AG04450 (cell line): ENCODE data around the gene ITPR1. TPM values are rescaled to one million over a fixed set of nuclear protein-coding genes. Genes with fewer than 3 reads are reported as not detected.

Experiments used
- CTCF ChIA-PET: fragments of 300-600, 350-600 bp; formaldehyde crosslinking; extraction: SDS; loops from one replicate; lab custom pipeline; 2022; ENCODE audit warnings: antibody characterized with exemption, inconsistent platforms; lab: Charles Lee
- POLR2A ChIA-PET: fragments of 350-600 bp; formaldehyde crosslinking; extraction: SDS; loops from one replicate; lab custom pipeline; 2021; ENCODE audit warnings: antibody characterized with exemption, inconsistent platforms; lab: Yijun Ruan, JAX
- DNase-seq: peaks from one replicate; pipeline ENCODE4 v3.0.0-alpha.2; 2011; ENCODE audit warnings: low read depth, low spot score
- H3K27ac ChIP-seq: one replicate; pipeline ENCODE4 v1.5.1; 2012; ENCODE audit warnings: low read depth, low read length, control low read depth
- H3K27me3 ChIP-seq: one replicate; pipeline ENCODE4 v1.6.0; 2012; ENCODE audit warnings: low read length; ENCODE audit not compliant: control insufficient read depth, insufficient read depth
- H3K4me3 ChIP-seq: 2 replicates; pipeline ENCODE4 v1.5.1; 2011; ENCODE audit warnings: mild to moderate bottlenecking, low read depth, low read length, control low read depth
- H3K9me3 ChIP-seq: 2 replicates; pipeline ENCODE4 v1.5.1; 2012; ENCODE audit warnings: low read length; ENCODE audit not compliant: control insufficient read depth, insufficient read depth
- polyA plus RNA-seq: library from polyadenylated mRNA; depleted of rRNA; stranded (reverse); fragments of >200 nt; gene quantifications from 2 replicates; pipeline ENCODE4 v1.2.3, GENCODE V29; 2011
- TF ChIP-seq, protein P1 (sequence below): IDR thresholded peaks from 2 replicates; pipeline ENCODE4 v1.5.1; 2011; ENCODE audit warnings: low read depth, low read length, control low read depth, inconsistent platforms

ITPR1 gene
- polyA plus RNA-seq, 1 experiment, result 7.4 TPM

DNA sequence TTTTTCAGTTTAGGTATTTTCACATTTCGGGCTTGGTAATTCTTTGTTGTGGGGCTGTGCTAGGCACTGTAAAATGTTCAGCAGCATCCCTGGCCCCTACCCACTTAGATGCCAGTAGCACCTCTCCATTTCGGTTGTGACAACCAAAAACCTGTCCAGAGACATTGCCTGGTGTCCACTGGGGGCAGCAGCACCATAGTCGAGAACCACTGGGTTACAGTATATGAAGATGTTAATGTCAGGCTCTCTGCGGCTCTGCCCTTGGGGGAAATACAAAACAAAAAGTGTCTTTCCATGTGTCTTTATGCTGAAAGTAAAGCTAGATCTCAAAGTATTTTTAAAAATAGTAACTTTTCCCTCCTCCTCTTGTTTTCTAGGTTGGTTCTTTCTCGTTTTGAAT lies 177.2 kb downstream of the ITPR1 start:
- H3K4me3 ChIP-seq, result no peak overlapping the region
- POLR2A ChIA-PET, result no interaction called here

DNA sequence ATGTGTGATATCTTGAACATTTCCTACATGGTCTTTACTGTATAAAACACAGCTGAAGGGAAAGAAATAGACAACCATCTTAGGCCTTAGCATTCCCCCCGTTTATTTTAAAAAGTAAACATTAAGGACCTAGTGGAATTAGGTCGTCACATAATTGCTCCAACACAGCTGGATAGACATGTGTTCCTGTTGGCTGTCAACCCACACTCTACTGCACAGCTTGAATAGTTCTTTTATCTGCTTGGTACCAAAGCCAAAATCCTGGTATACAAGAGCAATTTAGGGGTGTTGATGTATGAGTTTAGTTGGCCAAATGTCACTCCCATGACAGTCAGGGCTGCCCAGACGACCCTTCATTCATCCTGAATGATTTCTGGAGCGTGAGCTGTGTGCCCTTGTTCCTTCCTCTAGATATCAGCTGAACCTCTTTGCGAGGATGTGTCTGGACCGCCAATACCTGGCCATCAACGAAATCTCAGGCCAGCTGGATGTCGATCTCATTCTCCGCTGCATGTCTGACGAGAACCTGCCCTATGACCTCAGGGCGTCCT lies 179.7 kb downstream of the ITPR1 start:
- TF ChIP-seq, protein P1, sequence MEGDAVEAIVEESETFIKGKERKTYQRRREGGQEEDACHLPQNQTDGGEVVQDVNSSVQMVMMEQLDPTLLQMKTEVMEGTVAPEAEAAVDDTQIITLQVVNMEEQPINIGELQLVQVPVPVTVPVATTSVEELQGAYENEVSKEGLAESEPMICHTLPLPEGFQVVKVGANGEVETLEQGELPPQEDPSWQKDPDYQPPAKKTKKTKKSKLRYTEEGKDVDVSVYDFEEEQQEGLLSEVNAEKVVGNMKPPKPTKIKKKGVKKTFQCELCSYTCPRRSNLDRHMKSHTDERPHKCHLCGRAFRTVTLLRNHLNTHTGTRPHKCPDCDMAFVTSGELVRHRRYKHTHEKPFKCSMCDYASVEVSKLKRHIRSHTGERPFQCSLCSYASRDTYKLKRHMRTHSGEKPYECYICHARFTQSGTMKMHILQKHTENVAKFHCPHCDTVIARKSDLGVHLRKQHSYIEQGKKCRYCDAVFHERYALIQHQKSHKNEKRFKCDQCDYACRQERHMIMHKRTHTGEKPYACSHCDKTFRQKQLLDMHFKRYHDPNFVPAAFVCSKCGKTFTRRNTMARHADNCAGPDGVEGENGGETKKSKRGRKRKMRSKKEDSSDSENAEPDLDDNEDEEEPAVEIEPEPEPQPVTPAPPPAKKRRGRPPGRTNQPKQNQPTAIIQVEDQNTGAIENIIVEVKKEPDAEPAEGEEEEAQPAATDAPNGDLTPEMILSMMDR, result no peak
- no peaks in the 10 kb centered on the region for H3K9me3 ChIP-seq
- no peaks in the 10 kb centered on the region for H3K27me3 ChIP-seq
- ChIA-PET CTCF (interaction anchor here (0.6 to 4.7 kb wide), 3 partner anchors 39 to 322 kb away, joined by 4 to 22 read pairs (median 4); no protein-coding TSS in a partner anchor), POLR2A (no interaction called here)
- no peak overlapping the region for H3K4me3 ChIP-seq
- no peak overlapping the region for H3K27ac ChIP-seq
- DNase-seq, result no peak

More for the DNA sequence above, 177.2 kb downstream of the ITPR1 start:
- Histone ChIP-seq H3K9me3 (no peaks in the 10 kb centered on the region), H3K27ac (no peak overlapping the region), H3K27me3 (no peaks in the 10 kb centered on the region)
- TF ChIP-seq, protein P1, result peak; percentile 47
- CTCF ChIA-PET, result interaction anchor here (0.8 to 1.6 kb wide), 4 partner anchors 11 to 37 kb away, joined by 3 to 6 read pairs (median 4); no protein-coding TSS in a partner anchor
- no peak for DNase-seq

DNA sequence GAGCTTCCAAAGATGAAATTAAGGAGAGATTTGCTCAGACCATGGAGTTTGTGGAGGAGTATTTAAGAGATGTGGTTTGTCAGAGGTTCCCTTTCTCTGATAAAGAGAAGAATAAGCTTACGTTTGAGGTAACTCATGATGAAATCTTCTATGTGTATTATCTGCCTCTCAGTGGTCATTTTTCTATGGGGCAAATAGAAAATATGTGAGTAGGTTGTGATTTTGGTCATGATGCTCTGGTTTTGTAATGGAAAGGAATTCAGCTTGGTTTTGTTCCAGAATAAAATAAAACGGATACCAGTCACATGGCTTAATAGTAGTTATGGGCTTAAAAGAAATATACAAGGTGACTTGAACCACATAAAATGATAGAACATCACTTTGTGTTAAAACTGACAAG lies 181.1 kb downstream of the ITPR1 start:
- TF ChIP-seq, protein P1, result no peak
- Histone ChIP-seq H3K9me3 (no peaks in the 10 kb centered on the region), H3K27me3 (no peaks in the 10 kb centered on the region), H3K27ac (no peak overlapping the region), H3K4me3 (no peak overlapping the region)
- ChIA-PET CTCF (interaction anchor here (0.7 to 4.7 kb wide), 5 partner anchors 13 to 384 kb away, joined by 3 to 22 read pairs (median 4); no protein-coding TSS in a partner anchor), POLR2A (interaction anchor here (0.6 to 0.8 kb wide), 2 partner anchors 181 to 313 kb away, joined by 3 to 4 read pairs; partner anchors contain the start of gene ITPR1)
- DNase-seq, result peak; percentile 15

DNA sequence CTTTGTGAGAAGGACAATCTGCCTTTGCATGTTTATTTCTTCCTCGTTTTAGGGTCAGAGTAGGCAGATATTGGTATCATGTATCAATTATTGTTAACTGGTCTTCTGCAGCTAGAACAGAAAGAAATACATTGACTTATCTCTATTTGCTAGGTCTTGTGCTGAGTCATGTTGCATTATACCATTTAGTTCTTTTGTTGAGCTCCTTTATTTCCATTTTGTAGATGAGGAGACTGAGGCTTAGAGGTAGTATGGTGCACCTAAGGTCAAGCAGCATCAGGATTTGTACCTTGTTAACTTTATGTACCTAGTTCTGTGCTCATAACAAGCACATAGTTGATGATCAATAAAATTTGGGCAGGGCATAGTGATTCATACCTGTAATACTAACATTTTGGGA lies 182.6 kb downstream of the ITPR1 start:
- no peak for DNase-seq
- Histone ChIP-seq H3K27ac (no peak overlapping the region), H3K9me3 (no peaks in the 10 kb centered on the region), H3K4me3 (no peak overlapping the region), H3K27me3 (no peaks in the 10 kb centered on the region)
- ChIA-PET CTCF (interaction anchor here (2.8 to 4.7 kb wide), 2 partner anchors 20 to 36 kb away, joined by 16 to 22 read pairs; no protein-coding TSS in a partner anchor), POLR2A (no interaction called here)
- TF ChIP-seq, protein P1, result no peak

DNA sequence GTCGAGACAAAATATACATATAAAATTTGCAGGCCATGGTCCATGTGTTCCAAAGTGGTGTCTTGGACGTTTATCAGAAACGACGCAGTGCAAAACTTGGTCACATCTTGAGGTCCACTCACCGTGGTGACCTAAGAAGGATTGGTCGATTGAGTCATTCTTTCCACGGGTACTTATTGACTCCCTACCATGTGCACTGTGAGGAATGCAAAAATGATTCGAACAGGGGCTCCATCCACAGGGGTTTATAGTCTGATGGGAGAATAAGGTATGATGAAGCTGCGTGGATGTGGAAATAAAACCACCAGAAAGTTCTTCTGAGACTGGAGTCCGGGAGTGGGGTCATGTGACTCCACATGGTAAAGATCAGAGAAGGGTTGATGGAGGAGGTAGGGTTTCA lies 185.2 kb downstream of the ITPR1 start:
- Histone ChIP-seq H3K9me3 (no peaks in the 10 kb centered on the region), H3K27me3 (no peaks in the 10 kb centered on the region), H3K27ac (no peak overlapping the region), H3K4me3 (no peak overlapping the region)
- TF ChIP-seq, protein P1, result no peak
- CTCF ChIA-PET, result no interaction called here
- POLR2A ChIA-PET, result no interaction called here
- no peak for DNase-seq
